HG03378 (cell line): ENCODE data around the gene ZMYND11.

Experiments
- ATAC-seq: cut with Tn5 transposase; IDR thresholded peaks from one replicate; pipeline ENCODE4 v1.9.1; 2021; ENCODE audit warnings: mild to moderate bottlenecking, moderate library complexity; ENCODE audit not compliant: unreplicated experiment

ZMYND11 gene

DNA sequence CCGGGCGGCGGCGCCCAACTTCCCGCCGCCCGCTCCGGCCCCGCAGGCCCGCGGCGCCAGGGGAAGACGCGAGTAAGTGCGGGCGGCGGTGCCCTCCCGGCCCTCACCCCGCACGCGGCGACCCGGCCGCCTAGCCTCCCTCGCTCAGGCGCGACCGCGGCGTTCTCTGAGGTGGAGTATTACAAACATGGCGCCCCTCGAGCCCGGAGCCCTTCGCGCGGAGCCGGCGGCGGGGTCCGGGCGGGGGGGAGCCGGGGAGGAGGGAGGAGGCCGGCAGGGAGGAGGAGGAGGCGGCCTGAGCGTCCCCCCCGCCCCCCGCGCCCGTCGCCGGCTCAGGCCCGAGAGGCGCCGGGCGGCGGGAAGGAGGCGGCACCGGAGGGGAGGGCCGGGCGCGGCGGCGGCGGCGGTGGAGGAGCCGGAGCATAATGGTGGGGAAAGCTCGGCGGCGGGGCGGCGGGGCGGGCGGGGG, at the start of gene ZMYND11:
ZMYND11 (plus strand) TSS at position 324 of the 469 bp plus-strand sequence. CDS start 44,558 bp downstream, outside the sequence.
- ATAC-seq: peak; percentile 13

GRCh38 chr10:86031-86430, 49.2 kb upstream of the ZMYND11 start:
- ATAC-seq: no peak

- ATAC-seq: no peak
These were observed 47.8 kb upstream of the ZMYND11 start for GRCh38 chr10:87177-88080.

DNA sequence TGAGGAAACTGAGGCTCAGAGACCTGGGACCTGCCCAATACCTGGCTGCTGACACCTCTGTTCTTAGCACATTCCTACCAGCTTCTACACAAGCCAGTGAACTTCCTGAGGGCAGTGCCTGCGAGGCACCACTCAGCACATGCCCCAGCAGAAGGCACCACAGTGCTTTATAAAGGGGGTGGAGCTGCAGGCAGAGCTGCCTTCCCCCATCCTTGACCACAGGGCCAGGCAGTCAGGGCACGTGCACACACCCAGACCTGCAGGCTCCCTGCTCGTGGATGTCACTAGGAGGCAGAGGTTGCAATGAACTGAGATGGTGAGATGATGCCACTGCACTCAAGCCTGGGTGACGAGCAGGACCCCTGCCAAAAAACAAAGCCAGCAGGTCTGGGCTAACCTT, 47.0 kb upstream of the ZMYND11 start:
- ATAC-seq: no peak

DNA sequence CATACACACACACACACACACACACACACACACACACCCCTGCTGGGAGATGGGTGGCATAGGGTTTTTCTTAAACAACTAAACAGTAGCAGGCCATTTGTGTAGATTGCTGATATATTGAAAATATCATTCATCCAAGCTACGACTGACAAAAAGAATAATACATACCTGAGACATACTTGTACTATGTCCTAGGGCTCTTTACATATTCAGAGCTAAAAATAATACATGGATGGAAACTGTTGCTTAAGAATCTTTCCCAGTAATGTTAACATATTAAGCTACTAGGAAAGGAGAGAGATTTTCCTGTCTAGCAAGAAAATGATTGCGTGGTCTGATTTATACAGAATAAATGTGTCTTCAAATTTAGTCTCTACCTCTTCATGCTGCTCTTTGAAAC, 46.0 kb upstream of the ZMYND11 start:
- no peak for ATAC-seq

DNA sequence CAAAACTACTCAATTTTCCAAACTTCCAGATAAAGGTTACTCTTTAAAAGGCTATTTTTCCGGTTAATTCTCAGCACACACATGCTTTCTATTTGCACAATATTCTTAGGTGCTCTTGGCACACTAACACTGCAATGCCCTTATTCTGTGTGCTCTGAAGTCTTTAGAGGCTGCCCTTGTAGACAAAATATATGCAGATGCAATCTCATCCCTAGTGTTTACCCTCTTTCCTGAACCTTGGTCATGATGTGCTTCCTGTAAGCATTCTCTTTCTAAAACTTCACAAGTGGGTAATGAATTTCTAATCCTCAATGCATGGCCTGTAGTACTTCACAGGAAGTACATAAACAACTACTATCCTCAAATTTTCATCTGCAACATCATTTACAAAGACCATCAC, 45.1 kb upstream of the ZMYND11 start:
- no peak for ATAC-seq

- ATAC-seq: no peak
These were observed 43.9 kb upstream of the ZMYND11 start for GRCh38 chr10:91313-91712.

DNA sequence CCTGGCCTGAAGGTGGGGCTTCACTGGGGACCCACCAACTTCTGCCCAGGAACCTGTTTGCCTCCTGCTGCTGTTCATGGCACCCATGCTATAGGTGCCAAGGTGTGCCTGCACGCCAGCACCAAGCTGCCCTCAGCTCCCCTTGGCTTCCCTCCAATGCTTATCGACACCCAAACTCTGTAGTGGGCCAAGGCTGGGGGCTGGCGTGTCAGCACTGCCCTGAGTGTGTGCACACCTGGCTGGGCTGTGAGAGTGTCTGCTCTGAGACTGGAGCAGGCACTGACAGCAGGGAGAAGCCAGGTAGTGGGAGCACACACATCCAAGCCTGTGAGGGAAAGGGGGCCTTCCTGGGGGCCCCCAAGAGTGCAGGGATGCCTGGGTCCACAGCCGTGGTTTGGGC, 43.1 kb upstream of the ZMYND11 start:
- ATAC-seq: no peak

DNA sequence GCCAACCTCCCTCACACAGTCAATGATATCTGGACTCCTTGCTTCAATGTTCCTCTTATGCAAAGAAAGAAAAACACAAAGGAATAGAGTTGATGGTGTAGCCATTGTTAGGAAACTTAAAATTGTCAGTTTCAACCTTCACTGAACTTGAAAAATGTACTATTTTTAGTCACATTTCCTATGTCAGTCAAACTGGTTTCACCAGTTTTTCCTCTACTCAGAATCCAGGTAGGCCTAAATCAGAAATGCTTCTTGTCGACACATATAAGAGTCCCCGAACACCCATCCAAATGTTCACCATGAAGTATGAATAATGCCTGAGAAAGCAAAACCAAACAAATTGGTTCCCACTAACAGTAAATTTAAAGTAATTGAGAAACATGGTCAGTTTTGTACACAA, 42.4 kb upstream of the ZMYND11 start:
- no peak for ATAC-seq

GRCh38 chr10:94613-95012, 40.6 kb upstream of the ZMYND11 start:
- no peak for ATAC-seq

DNA sequence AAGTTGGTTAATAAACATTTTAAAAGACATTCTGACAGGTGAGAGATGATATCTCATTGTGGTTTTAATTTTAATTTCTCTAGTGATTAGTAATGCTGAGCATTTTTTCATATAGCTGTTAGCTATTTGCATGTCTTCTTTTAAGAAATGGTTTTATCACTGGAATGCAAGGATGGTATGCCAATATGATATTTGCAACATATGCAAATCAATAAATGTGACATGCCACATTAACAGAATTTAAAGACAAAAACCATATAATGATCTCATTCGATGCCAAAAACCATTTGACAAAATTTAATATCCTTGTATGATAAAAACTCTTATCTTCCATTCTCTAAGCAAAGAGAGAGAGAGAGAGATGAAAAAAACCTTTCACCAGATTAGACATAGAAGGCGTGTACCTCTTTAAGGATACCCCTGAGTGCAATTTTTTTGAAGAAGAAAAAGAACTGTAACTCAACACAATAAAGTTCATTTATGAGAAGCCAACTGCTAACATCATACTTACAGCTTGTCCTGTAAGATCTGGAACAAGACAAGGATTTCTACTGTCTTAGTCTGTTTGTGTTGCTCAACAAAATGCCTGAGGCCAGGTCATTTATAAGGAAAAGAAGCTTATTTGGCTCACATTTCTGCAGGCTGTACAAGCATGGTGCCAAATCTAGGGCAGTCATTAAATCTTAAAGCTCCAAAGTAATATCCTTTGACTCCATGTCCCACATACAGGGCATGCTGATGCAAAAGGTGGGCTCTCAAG, 39.7 kb upstream of the ZMYND11 start:
- ATAC-seq: no peak

DNA sequence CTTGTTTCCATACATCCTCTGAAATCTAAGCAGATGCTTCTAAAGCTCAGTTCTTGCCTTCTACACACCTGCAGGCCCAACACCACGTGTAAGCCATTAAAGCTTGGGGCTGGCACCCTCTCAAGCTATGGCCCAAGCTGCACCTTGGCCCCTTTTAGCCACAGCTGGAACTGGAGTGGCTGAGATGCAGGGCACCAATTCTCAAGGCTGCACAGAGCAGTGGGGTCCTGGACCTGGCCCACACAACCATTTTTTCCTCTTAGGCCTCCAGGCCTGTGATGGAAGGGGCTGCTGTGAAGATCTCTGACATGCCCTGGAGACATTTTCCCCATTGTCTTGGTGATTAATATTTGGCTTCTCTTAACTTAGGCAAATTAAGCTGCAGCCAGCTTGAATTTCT, 38.8 kb upstream of the ZMYND11 start:
- ATAC-seq: no peak

GRCh38 chr10:104416-104815, 30.8 kb upstream of the ZMYND11 start:
- no peak for ATAC-seq

GRCh38 chr10:104862-105565, 30.2 kb upstream of the ZMYND11 start:
- no peak for ATAC-seq

- ATAC-seq: no peak
These were observed 29.4 kb upstream of the ZMYND11 start for GRCh38 chr10:105806-106205.

- ATAC-seq: no peak
These were observed 28.5 kb upstream of the ZMYND11 start for GRCh38 chr10:106740-107139.

DNA sequence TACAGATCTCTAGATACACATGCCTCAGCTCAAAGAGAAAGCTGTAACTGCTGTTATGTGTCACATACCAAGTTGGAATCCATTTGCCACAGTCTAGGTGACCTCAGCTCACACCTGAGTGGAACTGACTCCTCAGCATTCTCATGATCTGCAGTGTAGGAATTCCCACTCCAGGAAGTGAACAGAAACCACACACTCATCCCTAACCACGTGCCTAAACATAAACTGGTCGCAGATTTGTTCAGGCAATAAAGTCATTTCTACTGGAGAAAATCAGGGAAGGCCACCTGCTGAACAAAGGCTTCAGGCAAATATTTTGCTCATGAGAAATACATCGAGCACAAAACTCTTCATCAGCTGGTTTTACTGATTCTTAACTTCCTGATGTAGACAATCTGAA, 23.0 kb upstream of the ZMYND11 start:
- no peak for ATAC-seq

DNA sequence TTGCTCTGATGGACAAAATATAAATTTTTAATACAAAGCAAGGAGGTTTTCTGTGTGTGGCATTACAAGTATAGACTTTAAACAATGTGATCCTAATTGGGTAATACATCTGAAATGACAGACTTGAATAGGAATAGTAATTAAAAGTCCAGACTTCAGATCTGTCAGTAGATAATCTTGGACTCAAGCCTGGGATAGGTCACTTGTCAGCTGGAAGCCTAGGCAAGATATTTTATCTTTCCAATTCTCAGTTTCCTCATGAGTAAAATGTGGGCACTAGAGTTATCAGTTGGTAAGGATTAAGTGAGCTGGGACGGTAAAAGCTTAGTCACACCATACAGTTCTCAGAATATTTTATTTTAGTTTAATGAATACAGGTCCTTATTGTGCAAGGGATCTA, 10.4 kb upstream of the ZMYND11 start:
- ATAC-seq: no peak

GRCh38 chr10:127612-128432, 7.4 kb upstream of the ZMYND11 start:
- ATAC-seq: peak; percentile 84

DNA sequence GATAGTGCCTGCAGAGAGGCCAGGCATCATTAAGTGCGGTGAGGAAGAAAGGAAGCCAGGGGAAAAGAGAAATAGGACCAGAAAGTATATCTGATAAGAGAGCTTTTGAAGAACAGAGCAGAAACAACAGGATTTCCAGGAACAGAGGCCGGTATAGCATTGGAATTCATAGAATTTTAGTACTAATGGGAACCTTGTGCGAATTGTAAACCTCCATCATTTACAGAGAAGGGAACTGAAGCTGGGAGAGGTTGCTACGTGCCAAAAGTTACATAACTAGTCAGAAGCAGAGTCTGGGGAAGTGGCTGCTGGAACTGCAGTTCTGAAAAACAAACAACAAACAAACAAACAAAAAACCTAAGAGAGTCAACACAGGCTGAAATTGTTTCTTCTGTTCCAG, 5.4 kb upstream of the ZMYND11 start:
- ATAC-seq: no peak
